ENCODE results near the gene SETD1A.
A peak's percentile ranks its signal among the peaks of the same experiment; 100 is the strongest.

The SETD1A gene

DNA sequence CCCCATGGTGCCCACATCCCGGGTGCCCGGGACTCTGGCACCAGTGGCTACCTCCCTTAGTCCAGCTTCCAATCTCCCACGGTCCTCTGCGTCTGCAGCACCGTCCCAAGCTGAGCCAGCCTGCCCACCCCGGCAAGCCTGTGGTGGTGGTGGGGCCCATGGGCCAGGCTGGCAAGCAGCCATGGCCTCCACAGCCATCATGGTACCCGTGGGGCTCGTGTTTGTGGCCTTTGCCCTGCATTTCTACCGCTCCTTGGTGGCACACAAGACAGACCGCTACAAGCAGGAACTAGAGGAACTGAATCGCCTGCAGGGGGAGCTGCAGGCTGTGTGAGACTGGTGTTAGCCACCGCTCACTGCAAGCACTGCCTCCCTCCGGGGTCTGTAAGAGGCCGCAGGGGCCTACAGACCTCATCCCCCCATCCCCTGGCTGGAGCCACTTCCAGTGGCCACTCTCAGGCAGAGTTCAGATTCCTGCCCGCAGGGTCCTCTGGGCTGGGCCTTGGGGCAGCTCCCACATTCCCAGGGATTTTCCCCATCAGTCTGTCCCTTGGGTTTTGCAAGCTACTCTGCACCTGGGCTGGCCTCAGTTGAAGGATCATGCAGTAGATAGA, 3.9 kb upstream of the SETD1A start:
- DNase-seq, result peak; percentile 66

GRCh38 chr16:30954993-30955392, 2.6 kb upstream of the SETD1A start:
- no peak for DNase-seq

DNA sequence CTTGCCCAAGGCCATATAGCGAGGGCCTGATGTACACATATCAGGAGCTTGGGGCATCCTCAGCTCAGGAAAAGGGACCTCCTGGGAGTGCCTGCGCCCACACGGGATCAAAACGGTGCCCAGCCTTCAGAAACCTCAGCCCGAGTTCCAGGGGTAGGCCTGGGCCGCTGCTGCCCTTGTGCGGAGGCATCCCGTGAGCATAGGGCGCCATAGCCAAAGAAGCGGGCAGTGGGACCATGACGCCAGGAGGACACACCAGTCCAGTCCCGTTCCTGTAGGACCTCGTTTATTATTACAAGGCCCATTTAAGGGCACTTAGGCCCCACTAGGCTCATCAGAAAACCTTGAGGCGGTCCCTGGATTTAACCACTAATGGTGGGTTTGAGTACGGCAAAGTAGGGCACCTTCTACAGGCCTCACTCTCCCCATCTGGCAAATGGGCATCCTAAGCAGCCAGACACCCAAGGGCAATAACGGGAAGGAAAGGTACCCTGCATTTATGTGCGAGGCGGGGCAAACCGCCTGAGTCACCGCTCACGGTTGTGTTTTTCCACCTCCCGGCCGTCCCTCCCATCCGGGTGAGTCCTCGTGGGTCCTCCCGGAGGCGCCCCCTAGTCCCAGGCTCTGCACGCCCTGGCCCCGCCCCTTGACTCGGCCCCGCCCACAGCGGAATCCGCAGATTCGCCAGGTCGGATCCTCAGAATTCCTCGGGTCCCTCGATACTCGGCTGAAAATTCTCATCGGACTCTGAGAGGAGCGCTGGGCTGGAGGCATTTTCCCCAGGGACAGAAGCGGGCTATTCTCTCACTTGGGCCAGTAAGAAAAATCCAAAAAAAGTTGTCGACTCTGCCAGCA, 726 bp upstream of the SETD1A start:
- no peak for DNase-seq

GRCh38 chr16:30958175-30959079, 873 bp downstream of the SETD1A start:
- no peak for DNase-seq

- no peak for DNase-seq
These were observed 3.8 kb downstream of the SETD1A start for GRCh38 chr16:30961384-30961783.

DNA sequence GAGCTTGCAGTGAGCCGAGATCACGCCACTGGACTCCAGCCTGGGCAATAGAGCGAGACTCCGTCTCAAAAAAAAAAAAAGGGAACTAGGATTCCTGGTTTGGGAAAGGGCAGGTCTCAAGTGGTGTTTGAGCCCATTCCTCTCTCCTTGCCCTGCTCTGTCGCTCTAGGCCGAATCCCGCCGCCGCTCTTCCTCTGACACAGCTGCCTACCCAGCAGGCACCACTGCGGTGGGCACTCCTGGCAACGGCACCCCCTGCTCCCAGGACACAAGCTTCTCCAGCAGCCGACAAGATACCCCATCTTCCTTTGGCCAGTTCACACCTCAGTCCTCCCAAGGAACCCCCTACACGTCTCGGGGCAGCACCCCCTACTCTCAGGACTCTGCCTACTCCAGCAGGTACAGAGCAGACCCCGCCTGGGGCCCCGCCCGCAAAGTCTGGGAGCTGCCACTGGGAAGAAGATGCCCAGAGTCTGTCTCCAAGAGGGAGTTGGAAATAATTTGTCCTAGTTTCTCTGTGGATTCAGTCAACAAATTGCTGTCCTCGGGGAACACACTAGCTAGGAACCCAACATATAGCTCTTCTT, 6.5 kb downstream of the SETD1A start:
- no peak for DNase-seq

DNA sequence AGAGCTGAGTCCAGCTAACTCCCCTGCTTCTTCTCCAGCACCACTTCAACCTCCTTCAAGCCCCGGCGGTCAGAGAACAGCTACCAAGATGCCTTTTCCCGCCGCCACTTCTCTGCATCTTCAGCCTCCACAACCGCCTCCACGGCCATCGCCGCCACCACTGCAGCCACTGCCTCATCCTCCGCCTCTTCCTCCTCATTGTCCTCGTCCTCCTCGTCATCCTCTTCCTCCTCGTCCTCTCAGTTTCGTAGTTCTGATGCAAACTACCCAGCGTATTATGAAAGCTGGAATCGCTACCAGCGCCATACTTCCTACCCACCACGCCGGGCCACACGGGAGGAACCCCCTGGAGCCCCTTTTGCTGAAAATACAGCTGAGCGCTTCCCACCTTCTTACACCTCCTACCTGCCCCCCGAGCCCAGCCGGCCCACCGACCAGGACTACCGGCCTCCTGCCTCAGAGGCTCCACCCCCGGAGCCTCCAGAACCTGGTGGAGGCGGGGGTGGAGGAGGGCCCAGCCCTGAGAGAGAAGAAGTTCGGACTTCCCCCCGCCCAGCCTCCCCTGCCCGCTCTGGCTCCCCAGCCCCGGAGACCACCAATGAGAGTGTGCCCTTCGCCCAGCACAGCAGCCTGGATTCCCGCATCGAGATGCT, 7.1 kb downstream of the SETD1A start:
- no peak for DNase-seq

- no peak for DNase-seq
These were observed 7.9 kb downstream of the SETD1A start for GRCh38 chr16:30965436-30965835.

- no peak for DNase-seq
These were observed 8.6 kb downstream of the SETD1A start for GRCh38 chr16:30966033-30966619.

DNA sequence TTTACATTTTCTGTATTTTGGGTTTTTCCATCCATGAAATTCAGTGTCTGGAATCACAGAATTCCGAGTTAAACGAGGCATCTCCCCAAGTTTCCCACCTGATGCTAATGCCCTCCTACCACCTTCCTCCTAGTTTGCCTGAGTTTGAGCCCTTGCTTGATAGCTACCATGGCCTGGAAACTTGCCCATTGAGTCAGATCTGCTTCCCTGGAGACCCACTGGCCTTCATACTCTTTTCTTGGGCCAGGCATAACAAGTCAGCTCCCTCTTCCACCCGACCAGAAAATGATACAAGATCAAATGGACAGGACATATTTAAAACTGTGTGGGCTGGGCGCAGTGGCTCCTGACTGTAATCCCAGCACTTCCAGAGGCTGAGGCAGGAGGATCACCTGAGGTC, 10.2 kb downstream of the SETD1A start:
- no peak for DNase-seq

- DNase-seq, result no peak
These were observed 11.8 kb downstream of the SETD1A start for GRCh38 chr16:30969246-30969842.

DNA sequence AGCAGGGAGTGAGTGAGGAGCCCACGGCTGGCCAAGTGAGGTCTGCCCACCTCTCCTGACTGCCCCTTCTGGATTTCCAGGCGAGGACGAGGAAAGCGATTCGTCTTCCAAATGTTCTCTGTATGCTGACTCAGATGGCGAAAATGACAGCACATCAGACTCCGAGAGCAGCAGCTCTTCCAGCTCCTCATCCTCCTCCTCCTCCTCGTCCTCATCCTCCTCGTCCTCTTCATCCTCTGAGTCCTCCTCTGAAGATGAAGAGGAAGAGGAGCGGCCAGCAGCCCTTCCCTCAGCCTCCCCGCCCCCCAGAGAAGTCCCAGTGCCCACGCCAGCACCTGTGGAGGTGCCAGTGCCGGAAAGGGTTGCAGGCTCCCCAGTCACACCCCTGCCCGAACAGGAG, 13.7 kb downstream of the SETD1A start:
- DNase-seq, result no peak

- DNase-seq, result no peak
These were observed 15.3 kb downstream of the SETD1A start for GRCh38 chr16:30972872-30973271.

- no peak for DNase-seq
These were observed 16.8 kb downstream of the SETD1A start for GRCh38 chr16:30974348-30974747.

DNA sequence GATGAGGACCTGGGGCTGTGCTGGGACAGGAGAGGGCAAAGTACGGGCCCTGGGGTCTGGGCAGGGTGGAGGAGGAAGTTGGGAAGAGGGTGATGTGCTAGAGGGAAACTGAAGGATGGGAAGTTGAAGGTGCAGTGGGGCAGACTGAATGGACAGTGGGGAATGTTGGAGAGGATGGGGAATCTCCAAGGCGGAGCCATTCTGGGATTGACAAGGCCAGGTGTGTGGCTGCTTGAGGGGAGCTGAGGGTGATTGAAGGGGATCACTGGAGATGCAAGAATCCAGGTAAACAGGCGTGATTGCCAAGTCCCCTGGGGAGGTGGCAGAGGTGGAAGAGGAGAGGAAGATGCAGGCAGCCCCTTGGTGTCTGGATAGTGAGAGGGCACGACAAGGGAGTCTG, 18.9 kb downstream of the SETD1A start:
- no peak for DNase-seq

GRCh38 chr16:30977502-30977901, 19.9 kb downstream of the SETD1A start:
- no peak for DNase-seq

- no peak for DNase-seq
These were observed 21.8 kb downstream of the SETD1A start for GRCh38 chr16:30979170-30980022.

- DNase-seq, result no peak
These were observed 22.4 kb downstream of the SETD1A start for GRCh38 chr16:30980023-30980371.

DNA sequence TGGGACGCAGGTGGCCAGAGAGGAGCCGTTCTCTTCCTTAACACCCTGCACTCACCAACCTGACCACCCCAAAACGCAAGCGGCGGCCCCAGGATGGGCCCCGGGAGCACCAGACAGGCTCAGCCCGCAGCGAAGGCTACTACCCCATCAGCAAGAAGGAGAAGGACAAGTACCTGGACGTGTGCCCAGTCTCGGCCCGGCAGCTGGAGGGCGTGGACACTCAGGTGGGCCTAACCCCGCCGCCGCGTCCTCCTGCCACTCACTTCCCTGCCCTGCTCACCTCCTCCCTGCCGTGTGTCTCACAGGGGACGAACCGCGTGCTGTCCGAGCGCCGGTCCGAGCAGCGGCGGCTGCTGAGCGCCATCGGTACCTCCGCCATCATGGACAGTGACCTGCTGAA, 22.9 kb downstream of the SETD1A start:
- no peak for DNase-seq

GRCh38 chr16:30980959-30981358, 23.4 kb downstream of the SETD1A start:
- DNase-seq, result no peak
